Mesenchymal stem cell (in vitro differentiated cells and primary cell): Measurements from ENCODE around the gene LCE3D.

Source experiments
- DNase-seq: peaks from one replicate; pipeline ENCODE4 v3.0.0-alpha.2; 2013
- H2AFZ ChIP-seq: one replicate; pipeline ENCODE4 v1.6.1; 2013; ENCODE audit warnings: low read depth, mild to moderate bottlenecking, control low read depth, inconsistent platforms, low read length, moderate library complexity
- H2AK5ac ChIP-seq: 2 replicates; pipeline ENCODE4 v1.6.1; 2013; ENCODE audit warnings: low read length, moderate library complexity, mild to moderate bottlenecking, inconsistent platforms; ENCODE audit not compliant: severe bottlenecking
- H2BK120ac ChIP-seq: one replicate; pipeline ENCODE4 v1.6.1; 2013; ENCODE audit warnings: low read depth, mild to moderate bottlenecking, inconsistent platforms, low read length, moderate library complexity
- H2BK12ac ChIP-seq, 2 experiments: one replicate each; pipeline ENCODE4 v1.6.1; 2013; ENCODE audit warnings: inconsistent platforms in 2 of 2, low read length in 2 of 2, mild to moderate bottlenecking in 2 of 2, moderate library complexity in 2 of 2, control low read depth in 1 of 2
- H2BK15ac ChIP-seq: one replicate; pipeline ENCODE4 v1.6.1; 2013; ENCODE audit warnings: mild to moderate bottlenecking, low read depth, inconsistent platforms; ENCODE audit not compliant: poor library complexity, severe bottlenecking
- H2BK5ac ChIP-seq: 2 replicates; pipeline ENCODE4 v1.6.1; 2013; ENCODE audit warnings: low read depth, mild to moderate bottlenecking, low read length, control low read depth, inconsistent platforms; ENCODE audit not compliant: poor library complexity, severe bottlenecking
- H3K14ac ChIP-seq, 2 experiments: one replicate each; pipeline ENCODE4 v1.6.1; 2013; ENCODE audit warnings: inconsistent platforms in 2 of 2, low read length in 2 of 2, control low read depth in 1 of 2, mild to moderate bottlenecking in 1 of 2, moderate library complexity in 1 of 2
- H3K18ac ChIP-seq, 2 experiments: one replicate each; pipeline ENCODE4 v1.6.1; 2013; ENCODE audit warnings: inconsistent platforms in 2 of 2, low read length in 2 of 2, control low read depth in 1 of 2, low read depth in 1 of 2, mild to moderate bottlenecking in 1 of 2
- H3K23ac ChIP-seq, 2 experiments: one replicate each; pipeline ENCODE4 v1.6.1; 2013; ENCODE audit warnings: inconsistent platforms in 2 of 2, low read length in 2 of 2, mild to moderate bottlenecking in 2 of 2, moderate library complexity in 2 of 2, control low read depth in 1 of 2
- H3K27ac ChIP-seq: 2 replicates; pipeline ENCODE4 v1.5.1; 2013; ENCODE audit warnings: mild to moderate bottlenecking, moderate library complexity, low read length, control low read depth, inconsistent platforms; ENCODE audit not compliant: poor library complexity, severe bottlenecking
- H3K27me3 ChIP-seq, 2 experiments: 2 replicates each; pipeline versions ENCODE4 v1.6.1 to v1.7.0; 2013; ENCODE audit warnings: low read length in 2 of 2, mild to moderate bottlenecking in 2 of 2, moderate library complexity in 2 of 2, control low read depth in 1 of 2, inconsistent platforms in 1 of 2; ENCODE audit not compliant: control insufficient read depth in 1 of 2, insufficient read depth in 1 of 2
- H3K36me3 ChIP-seq, 2 experiments: 2 replicates each; pipeline versions ENCODE4 v1.6.1 to v1.7.0; 2013; ENCODE audit warnings: low read length in 2 of 2, control low read depth in 1 of 2, inconsistent platforms in 1 of 2, low read depth in 1 of 2, mild to moderate bottlenecking in 1 of 2; ENCODE audit not compliant: insufficient read depth in 2 of 2, control insufficient read depth in 1 of 2
- H3K4ac ChIP-seq, 2 experiments: one replicate each; pipeline ENCODE4 v1.6.1; 2013; ENCODE audit warnings: inconsistent platforms in 2 of 2, low read length in 2 of 2, mild to moderate bottlenecking in 2 of 2, moderate library complexity in 2 of 2, control low read depth in 1 of 2, low read depth in 1 of 2
- H3K4me1 ChIP-seq: 2 replicates; pipeline ENCODE4 v1.6.1; 2013; ENCODE audit warnings: low read depth, low read length, control low read depth; ENCODE audit not compliant: control insufficient read depth, insufficient read depth
- H3K4me2 ChIP-seq: 2 replicates; pipeline ENCODE4 v1.6.1; 2013; ENCODE audit warnings: low read length, mild to moderate bottlenecking, inconsistent platforms; ENCODE audit not compliant: poor library complexity, severe bottlenecking
- H3K4me3 ChIP-seq, 2 experiments: 2 replicates each; pipeline versions ENCODE4 v1.5.1 to v1.7.0; 2013; ENCODE audit warnings: low read length in 2 of 2, mild to moderate bottlenecking in 2 of 2, control low read depth in 1 of 2, low read depth in 1 of 2; ENCODE audit not compliant: insufficient read depth in 1 of 2
- H3K79me1 ChIP-seq: replicated peaks from 2 replicates; pipeline ENCODE4 v1.6.1; 2013; ENCODE audit warnings: mild to moderate bottlenecking, control low read depth, low read length, inconsistent platforms; ENCODE audit not compliant: poor library complexity, severe bottlenecking
- H3K9ac ChIP-seq: 2 replicates; pipeline ENCODE4 v1.7.0; 2013; ENCODE audit warnings: mild to moderate bottlenecking, low read length, moderate library complexity
- H3K9me3 ChIP-seq: 2 replicates; pipeline ENCODE4 v1.7.0; 2013; ENCODE audit warnings: mild to moderate bottlenecking, low read length; ENCODE audit not compliant: control insufficient read depth
- H4K8ac ChIP-seq: one replicate; pipeline ENCODE4 v1.6.1; 2013; ENCODE audit warnings: inconsistent platforms, mild to moderate bottlenecking, low read length, moderate library complexity
- H4K91ac ChIP-seq: one replicate; pipeline ENCODE4 v1.6.1; 2013; ENCODE audit warnings: mild to moderate bottlenecking, low read length, inconsistent platforms
- WGBS: methylation state at CpG from one replicate; pipeline ENCODE4 v1.1.7; 2013; ENCODE audit warnings: mixed read lengths; 5-methylcytosine and 5-hydroxymethylcytosine counted together

LCE3D gene

GRCh38 chr1:152621993-152622392, 41.7 kb upstream of the LCE3D start:
- H2BK12ac ChIP-seq = no peak overlapping the region
- no peak overlapping the region for H3K14ac ChIP-seq
- H4K91ac ChIP-seq = no peak overlapping the region
- no peak overlapping the region for H3K4ac ChIP-seq
- H4K8ac ChIP-seq = no peak overlapping the region
- peaks cover 33% of the 10 kb centered on the region for H3K9me3 ChIP-seq
- H2BK5ac ChIP-seq = no peak overlapping the region
- no peak overlapping the region for H2BK120ac ChIP-seq
- H3K36me3 ChIP-seq = no peaks in the 10 kb centered on the region
- 35% methylated on average over 3 of the region's 3 CpGs for WGBS
- H2AFZ ChIP-seq = no peak overlapping the region
- no peak overlapping the region for H2AK5ac ChIP-seq
- H3K4me2 ChIP-seq = no peak overlapping the region
- no peak overlapping the region for H3K23ac ChIP-seq
- H3K4me3 ChIP-seq = no peak overlapping the region
- H3K9ac ChIP-seq = no peak overlapping the region
- H3K4me1 ChIP-seq = no peaks in the 10 kb centered on the region
- no peaks in the 10 kb centered on the region for H3K79me1 ChIP-seq
- H3K27me3 ChIP-seq = peaks cover 0 to 7% of the 10 kb centered on the region in 2 experiments
- no peak overlapping the region for H3K27ac ChIP-seq
- no peak for DNase-seq
- H2BK15ac ChIP-seq = no peak overlapping the region
- H3K18ac ChIP-seq = no peak overlapping the region

GRCh38 chr1:152613511-152613910, 33.2 kb upstream of the LCE3D start, which contains the start of gene LCE3B:
LCE3B (plus strand) TSS chr1:152613811; CDS start chr1:152613811, 0 bp downstream.
- no peak within 1 kb of the TSS for H2AFZ ChIP-seq
- H3K9ac ChIP-seq = no peak within 1 kb of the TSS
- WGBS = no CpG with 5 or more reads among the region's 1 CpG
- no peak within 1 kb of the TSS for H4K91ac ChIP-seq
- H3K27me3 ChIP-seq = no peaks in the 10 kb centered on the region
- no peak within 1 kb of the TSS for H3K4me2 ChIP-seq
- no peak for DNase-seq
- no peak within 1 kb of the TSS for H3K14ac ChIP-seq
- no peak within 1 kb of the TSS for H2BK12ac ChIP-seq
- no peaks in the 10 kb centered on the region for H3K36me3 ChIP-seq
- H4K8ac ChIP-seq = no peak within 1 kb of the TSS
- no peak within 1 kb of the TSS for H3K4ac ChIP-seq
- no peak within 1 kb of the TSS for H3K18ac ChIP-seq
- H3K9me3 ChIP-seq = peaks cover 11% of the 10 kb centered on the region
- H2BK5ac ChIP-seq = no peak within 1 kb of the TSS
- H3K4me3 ChIP-seq = no peak within 1 kb of the TSS
- no peak within 1 kb of the TSS for H3K27ac ChIP-seq
- no peak within 1 kb of the TSS for H3K23ac ChIP-seq
- H3K4me1 ChIP-seq = no peaks in the 10 kb centered on the region
- no peak within 1 kb of the TSS for H2BK15ac ChIP-seq
- H2AK5ac ChIP-seq = no peak within 1 kb of the TSS
- H2BK120ac ChIP-seq = no peak within 1 kb of the TSS
- no peaks in the 10 kb centered on the region for H3K79me1 ChIP-seq

- H2BK12ac ChIP-seq = no peak within 1 kb of the TSS
- no peaks in the 10 kb centered on the region for H3K79me1 ChIP-seq
- H2AFZ ChIP-seq = no peak within 1 kb of the TSS
- no peaks in the 10 kb centered on the region for H3K4me1 ChIP-seq
- no CpG with 5 or more reads among the region's 4 CpGs for WGBS
- no peak for DNase-seq
- H2BK120ac ChIP-seq = no peak within 1 kb of the TSS
- no peak within 1 kb of the TSS for H3K23ac ChIP-seq
- no peak within 1 kb of the TSS for H3K18ac ChIP-seq
- no peaks in the 10 kb centered on the region for H3K36me3 ChIP-seq
- no peak within 1 kb of the TSS for H2BK5ac ChIP-seq
- H4K91ac ChIP-seq = no peak within 1 kb of the TSS
- H3K4me2 ChIP-seq = no peak within 1 kb of the TSS
- H3K14ac ChIP-seq = no peak within 1 kb of the TSS
- H3K27me3 ChIP-seq = no peaks in the 10 kb centered on the region
- no peak within 1 kb of the TSS for H2AK5ac ChIP-seq
- no peak within 1 kb of the TSS for H3K4me3 ChIP-seq
- H3K9ac ChIP-seq = no peak within 1 kb of the TSS
- H3K4ac ChIP-seq = no peak within 1 kb of the TSS
- no peak within 1 kb of the TSS for H2BK15ac ChIP-seq
- H3K27ac ChIP-seq = no peak within 1 kb of the TSS
- H3K9me3 ChIP-seq = peaks cover 3% of the 10 kb centered on the region
- no peak within 1 kb of the TSS for H4K8ac ChIP-seq
These were observed 19.6 kb upstream of the LCE3D start, which contains the start of gene LCE3C for GRCh38 chr1:152599934-152600333. LCE3C (plus strand) TSS chr1:152600234; CDS start chr1:152600732, 498 bp downstream.

DNA sequence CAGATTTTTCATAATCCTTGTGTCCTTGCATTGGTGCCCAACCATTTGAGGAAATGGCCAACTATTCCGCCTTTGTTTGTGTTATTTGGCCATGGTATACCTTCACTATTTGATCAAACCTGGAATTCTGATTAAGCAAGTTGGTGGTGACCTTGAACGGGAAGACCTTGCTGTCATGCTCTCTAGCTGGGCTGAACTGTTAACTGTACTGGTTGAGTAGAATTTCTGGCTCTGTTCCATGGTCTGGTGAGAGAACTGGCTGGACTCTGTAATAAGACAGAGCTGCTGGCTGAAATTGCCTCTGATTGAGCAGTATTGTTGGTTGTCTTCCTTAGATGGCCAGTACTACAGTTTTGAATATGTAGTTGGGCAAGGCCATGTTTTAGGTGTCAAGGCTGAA, 16.7 kb upstream of the LCE3D start:
- Histone ChIP-seq H3K18ac (no peak overlapping the region), H3K4me2 (no peak overlapping the region), H2BK12ac (no peak overlapping the region), H3K36me3 (no peaks in the 10 kb centered on the region), H4K8ac (no peak overlapping the region), H3K4me1 (no peaks in the 10 kb centered on the region), H4K91ac (no peak overlapping the region), H3K9ac (no peak overlapping the region), H3K14ac (no peak overlapping the region), H3K4me3 (no peak overlapping the region), H2BK5ac (no peak overlapping the region), H3K27ac (no peak overlapping the region), H3K4ac (no peak overlapping the region), H2BK120ac (no peak overlapping the region), H2AFZ (no peak overlapping the region), H3K79me1 (no peaks in the 10 kb centered on the region), H3K23ac (no peak overlapping the region), H2AK5ac (no peak overlapping the region), H2BK15ac (no peak overlapping the region), H3K9me3 (peaks cover 3% of the 10 kb centered on the region), H3K27me3 (no peaks in the 10 kb centered on the region)
- DNase-seq = no peak
- no CpG with 5 or more reads among the region's 2 CpGs for WGBS
